ENCODE measurements around the gene NTM.

DNA sequence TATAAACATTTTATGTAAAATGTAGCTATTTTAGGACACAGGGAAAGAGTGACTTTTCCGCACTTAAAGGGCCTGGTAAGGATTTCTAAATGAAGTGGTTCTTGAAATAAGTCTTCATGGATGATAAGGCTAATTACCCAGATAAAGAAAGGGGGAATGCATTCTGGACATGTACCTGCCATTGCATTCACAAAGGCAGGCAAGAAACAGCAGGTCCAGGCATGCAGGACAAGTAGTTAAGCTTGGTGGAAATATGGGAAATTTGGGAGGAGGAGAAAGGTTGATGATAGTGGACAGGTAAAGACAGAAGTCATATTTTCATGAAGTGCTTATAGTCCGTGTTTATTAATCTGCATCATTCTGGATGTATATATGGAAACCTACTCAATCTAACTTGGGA is 621.2 kb downstream of the NTM start:
- TF ChIP-seq, protein P1, sequence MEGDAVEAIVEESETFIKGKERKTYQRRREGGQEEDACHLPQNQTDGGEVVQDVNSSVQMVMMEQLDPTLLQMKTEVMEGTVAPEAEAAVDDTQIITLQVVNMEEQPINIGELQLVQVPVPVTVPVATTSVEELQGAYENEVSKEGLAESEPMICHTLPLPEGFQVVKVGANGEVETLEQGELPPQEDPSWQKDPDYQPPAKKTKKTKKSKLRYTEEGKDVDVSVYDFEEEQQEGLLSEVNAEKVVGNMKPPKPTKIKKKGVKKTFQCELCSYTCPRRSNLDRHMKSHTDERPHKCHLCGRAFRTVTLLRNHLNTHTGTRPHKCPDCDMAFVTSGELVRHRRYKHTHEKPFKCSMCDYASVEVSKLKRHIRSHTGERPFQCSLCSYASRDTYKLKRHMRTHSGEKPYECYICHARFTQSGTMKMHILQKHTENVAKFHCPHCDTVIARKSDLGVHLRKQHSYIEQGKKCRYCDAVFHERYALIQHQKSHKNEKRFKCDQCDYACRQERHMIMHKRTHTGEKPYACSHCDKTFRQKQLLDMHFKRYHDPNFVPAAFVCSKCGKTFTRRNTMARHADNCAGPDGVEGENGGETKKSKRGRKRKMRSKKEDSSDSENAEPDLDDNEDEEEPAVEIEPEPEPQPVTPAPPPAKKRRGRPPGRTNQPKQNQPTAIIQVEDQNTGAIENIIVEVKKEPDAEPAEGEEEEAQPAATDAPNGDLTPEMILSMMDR (IDR thresholded peaks at IDR 0.05) = no peak
- TF ChIP-seq POLR2A (IDR thresholded peaks at IDR 0.05) = no peak
